Keratinocyte (primary cell): ENCODE results near the gene SCGB1A1. TPM values are rescaled to one million over a fixed set of nuclear protein-coding genes. Genes with fewer than 3 reads are reported as not detected.
"Not testable (repeated sequence)": the region's sequence is repeated elsewhere in the genome, so short reads cannot be mapped to it uniquely, and the experiment has no call there.

Experiments used
- DNase-seq: peaks from one replicate; pipeline ENCODE4 v3.0.0-alpha.2; 2011; ENCODE audit warnings: low read depth, missing footprints, low spot score
- FAIRE-seq: peaks from 2 replicates; lab custom pipeline; 2011; peaks lifted over from hg19 to GRCh38; lab: Jason Lieb, UNC
- H2AFZ ChIP-seq: 2 replicates; pipeline ENCODE4 v1.6.0; 2012; ENCODE audit warnings: low read length, control low read depth, inconsistent platforms; ENCODE audit not compliant: control insufficient read depth
- H3K27ac ChIP-seq: 2 replicates; pipeline ENCODE4 v1.5.1; 2011; ENCODE audit warnings: low read length; ENCODE audit not compliant: control insufficient read depth, insufficient read depth
- H3K27me3 ChIP-seq: 3 replicates; pipeline ENCODE4 v1.6.0; 2011; ENCODE audit warnings: low read length; ENCODE audit not compliant: control insufficient read depth, insufficient read depth; ENCODE audit errors: extremely low read depth
- H3K36me3 ChIP-seq, 2 experiments: 2 replicates in 1 of 2; 3 replicates in 1 of 2; pipeline ENCODE4 v1.5.1; 2011; ENCODE audit warnings: low read length in 2 of 2, mild to moderate bottlenecking in 1 of 2; ENCODE audit not compliant: control insufficient read depth in 2 of 2, insufficient read depth in 2 of 2; ENCODE audit errors: extremely low read depth in 1 of 2
- H3K4me1 ChIP-seq: 3 replicates; pipeline ENCODE4 v1.5.1; 2011; ENCODE audit warnings: low read length; ENCODE audit not compliant: control insufficient read depth, insufficient read depth; ENCODE audit errors: extremely low read depth
- H3K4me2 ChIP-seq: 3 replicates; pipeline ENCODE4 v1.6.0; 2011; ENCODE audit warnings: low read depth, low read length; ENCODE audit not compliant: control insufficient read depth, insufficient read depth; ENCODE audit errors: extremely low read depth
- H3K4me3 ChIP-seq, 3 experiments: fragments of 200-600 bp in 1 of 3; sonication (generic) in 1 of 3; 2 replicates in 2 of 3; 3 replicates in 1 of 3; pipeline ENCODE4 v1.5.1; 2011 to 2016; ENCODE audit warnings: low read length in 3 of 3, mild to moderate bottlenecking in 3 of 3, control low read depth in 2 of 3, inconsistent platforms in 1 of 3, low read depth in 1 of 3, mixed read lengths in 1 of 3, mixed run types in 1 of 3, moderate library complexity in 1 of 3; ENCODE audit not compliant: control insufficient read depth in 2 of 3, insufficient read depth in 2 of 3; ENCODE audit errors: extremely low read depth in 1 of 3
- H3K79me2 ChIP-seq: 2 replicates; pipeline ENCODE4 v1.6.0; 2012; ENCODE audit warnings: low read length; ENCODE audit not compliant: control insufficient read depth, insufficient read depth
- H3K9ac ChIP-seq: 3 replicates; pipeline ENCODE4 v1.6.0; 2011; ENCODE audit warnings: low read length; ENCODE audit not compliant: control insufficient read depth, insufficient read depth; ENCODE audit errors: extremely low read depth
- H3K9me1 ChIP-seq: 3 replicates; pipeline ENCODE4 v1.6.0; 2011; ENCODE audit warnings: low read length; ENCODE audit not compliant: control insufficient read depth, insufficient read depth; ENCODE audit errors: extremely low read depth
- H3K9me3 ChIP-seq: 2 replicates; pipeline ENCODE4 v1.5.1; 2012; ENCODE audit warnings: low read depth, low read length; ENCODE audit not compliant: control insufficient read depth
- H4K20me1 ChIP-seq: 3 replicates; pipeline ENCODE4 v1.6.0; 2011; ENCODE audit warnings: low read length; ENCODE audit not compliant: control insufficient read depth, insufficient read depth; ENCODE audit errors: extremely low read depth
- EZH2 ChIP-seq: IDR thresholded peaks from one replicate; pipeline ENCODE4 v1.6.1; 2012; ENCODE audit warnings: inconsistent platforms, mild to moderate bottlenecking, low read length, moderate library complexity
- dilution Hi-C: fragments of 300-500 bp; cut with MboI; formaldehyde crosslinking; loops from one replicate; pipeline ENCODE4 v1.7.0; 2020; ENCODE audit warnings: low sequenced_read_pairs; ENCODE audit not compliant: extremely low pct_ligation_motif_present
- polyA plus RNA-seq, 5 experiments: library from polyadenylated mRNA; depleted of rRNA in 3 of 5; stranded (reverse) in 3 of 5; stranded (forward) in 1 of 5; unstranded in 1 of 5; fragments of >200 nt; gene quantifications; 1 replicate in 1 of 5; 2 replicates in 3 of 5; 3 replicates in 1 of 5; pipeline versions ENCODE4 v1.2.1 to v1.2.3, GENCODE V29; 2011 to 2012; ENCODE audit warnings: missing spikeins in 2 of 5, low read depth in 1 of 5, low replicate concordance in 1 of 5
- TF ChIP-seq, protein P1 (sequence below), 3 experiments: IDR thresholded peaks in 1 of 3; conservative IDR thresholded peaks in 1 of 3; optimal IDR thresholded peaks in 1 of 3; 2 replicates in 2 of 3; 3 replicates in 1 of 3; pipeline versions ENCODE3 to v1.5.1; 2011; ENCODE audit warnings: low read length in 3 of 3, mild to moderate bottlenecking in 3 of 3, moderate library complexity in 2 of 3, control low read depth in 1 of 3, inconsistent platforms in 1 of 3; ENCODE audit not compliant: insufficient read depth in 2 of 3; ENCODE audit errors: extremely low read depth in 1 of 3

Gene SCGB1A1
- polyA plus RNA-seq, 1 donor (not counting 4 experiments of a cell fraction or from before 2014, with no cell fraction given), result not detected

DNA sequence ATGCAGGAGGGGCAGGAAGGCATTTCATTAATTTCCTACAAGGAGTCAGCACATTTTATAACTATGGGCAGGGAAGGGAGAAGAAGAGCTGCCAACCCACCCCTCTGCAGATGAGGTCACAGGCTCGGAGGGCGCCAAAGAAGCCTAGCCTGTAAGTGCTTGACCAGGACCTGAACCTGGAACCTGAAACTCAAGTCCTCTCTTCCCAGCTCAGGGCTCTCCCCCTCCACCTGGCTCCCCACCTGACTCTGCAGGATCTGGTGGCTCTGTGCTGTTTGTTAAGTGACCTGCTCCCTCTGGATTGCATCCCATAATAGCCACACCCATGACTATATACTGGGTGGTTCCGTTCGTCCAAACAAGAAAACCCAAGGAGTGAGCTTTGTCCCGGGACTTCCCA, 27.3 kb downstream of the SCGB1A1 start:
- Histone ChIP-seq H4K20me1 (no peaks in the 10 kb centered on the region), H3K9me1 (no peaks in the 10 kb centered on the region), H3K4me3 (no peak overlapping the region), H3K4me2 (no peak overlapping the region), H3K36me3 (no peaks in the 10 kb centered on the region), H3K27ac (no peak overlapping the region), H3K9ac (no peak overlapping the region), H3K79me2 (no peaks in the 10 kb centered on the region), H3K27me3 (peaks cover 4% of the 10 kb centered on the region), H3K9me3 (no peaks in the 10 kb centered on the region), H2AFZ (no peak overlapping the region), H3K4me1 (no peaks in the 10 kb centered on the region)
- TF ChIP-seq, protein P1, sequence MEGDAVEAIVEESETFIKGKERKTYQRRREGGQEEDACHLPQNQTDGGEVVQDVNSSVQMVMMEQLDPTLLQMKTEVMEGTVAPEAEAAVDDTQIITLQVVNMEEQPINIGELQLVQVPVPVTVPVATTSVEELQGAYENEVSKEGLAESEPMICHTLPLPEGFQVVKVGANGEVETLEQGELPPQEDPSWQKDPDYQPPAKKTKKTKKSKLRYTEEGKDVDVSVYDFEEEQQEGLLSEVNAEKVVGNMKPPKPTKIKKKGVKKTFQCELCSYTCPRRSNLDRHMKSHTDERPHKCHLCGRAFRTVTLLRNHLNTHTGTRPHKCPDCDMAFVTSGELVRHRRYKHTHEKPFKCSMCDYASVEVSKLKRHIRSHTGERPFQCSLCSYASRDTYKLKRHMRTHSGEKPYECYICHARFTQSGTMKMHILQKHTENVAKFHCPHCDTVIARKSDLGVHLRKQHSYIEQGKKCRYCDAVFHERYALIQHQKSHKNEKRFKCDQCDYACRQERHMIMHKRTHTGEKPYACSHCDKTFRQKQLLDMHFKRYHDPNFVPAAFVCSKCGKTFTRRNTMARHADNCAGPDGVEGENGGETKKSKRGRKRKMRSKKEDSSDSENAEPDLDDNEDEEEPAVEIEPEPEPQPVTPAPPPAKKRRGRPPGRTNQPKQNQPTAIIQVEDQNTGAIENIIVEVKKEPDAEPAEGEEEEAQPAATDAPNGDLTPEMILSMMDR (optimal IDR thresholded peaks at IDR 0.05 in 1 of 3, IDR thresholded peaks at IDR 0.05 in 1 of 3, conservative IDR thresholded peaks at IDR 0.05 in 1 of 3; ENCODE audit: extremely low read depth in 1 of 3, insufficient read depth in 2 of 3, low read length in 3 of 3), result no peak
- no peak for TF ChIP-seq EZH2
- dilution Hi-C loops, result no loop called here
- DNase-seq (no peak), FAIRE-seq (no peak)

DNA sequence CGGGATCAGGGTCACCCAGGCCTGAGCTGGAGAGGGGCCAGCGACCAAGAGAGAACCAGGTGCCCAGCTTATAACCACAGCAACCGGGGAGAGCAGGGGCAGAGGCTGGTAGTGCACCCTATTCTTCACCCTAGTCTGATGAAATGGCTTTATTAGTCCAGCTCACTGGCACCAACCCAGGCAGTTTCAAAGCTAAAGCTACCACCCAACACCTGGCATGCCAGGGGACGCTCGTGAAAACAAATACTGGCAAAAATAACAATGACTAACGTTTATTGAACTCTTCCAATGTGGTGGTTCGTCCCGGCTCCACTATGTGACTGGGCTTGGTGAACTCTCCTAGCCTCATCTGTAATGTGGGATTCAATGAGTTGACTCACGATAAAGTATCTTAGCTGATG, 30.6 kb downstream of the SCGB1A1 start:
- Histone ChIP-seq H3K4me2 (no peak overlapping the region), H3K27me3 (peaks cover 4% of the 10 kb centered on the region), H3K79me2 (no peaks in the 10 kb centered on the region), H3K36me3 (no peaks in the 10 kb centered on the region), H3K9ac (no peak overlapping the region), H4K20me1 (no peaks in the 10 kb centered on the region), H3K4me3 (no peak overlapping the region), H2AFZ (no peak overlapping the region), H3K4me1 (no peaks in the 10 kb centered on the region), H3K9me1 (no peaks in the 10 kb centered on the region), H3K27ac (no peak overlapping the region), H3K9me3 (no peaks in the 10 kb centered on the region)
- no peak for DNase-seq
- dilution Hi-C loops, result no loop called here
- TF ChIP-seq EZH2, result no peak
- TF ChIP-seq, protein P1 (optimal IDR thresholded peaks at IDR 0.05 in 1 of 3, IDR thresholded peaks at IDR 0.05 in 1 of 3, conservative IDR thresholded peaks at IDR 0.05 in 1 of 3; ENCODE audit: extremely low read depth in 1 of 3, insufficient read depth in 2 of 3, low read length in 3 of 3), result no peak
- no peak for FAIRE-seq

DNA sequence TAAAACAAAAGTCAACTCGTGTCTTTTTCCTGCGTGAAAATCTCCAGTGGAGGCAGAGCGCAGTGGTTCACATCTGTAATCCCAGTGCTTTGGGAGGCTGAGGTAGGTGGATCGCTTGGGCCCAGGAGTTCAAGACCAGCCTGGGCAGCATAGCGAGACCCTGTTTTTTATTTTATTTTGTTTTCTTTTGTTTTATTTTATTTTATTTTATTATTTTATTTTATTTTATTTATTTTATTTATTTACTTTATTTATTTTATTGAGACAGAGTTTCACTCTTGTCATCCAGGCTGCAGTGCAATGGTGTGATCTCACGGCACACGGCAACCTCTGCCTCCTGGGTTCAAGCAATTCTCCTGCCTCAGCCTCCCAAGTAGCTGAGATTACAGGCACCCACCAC, 31.1 kb downstream of the SCGB1A1 start:
- H3K4me1 ChIP-seq, H4K20me1 ChIP-seq: not testable (repeated sequence)

More for the DNA sequence above, 31.1 kb downstream of the SCGB1A1 start:
- H2AFZ ChIP-seq, H3K4me3 ChIP-seq, H3K9me3 ChIP-seq, H3K9me1 ChIP-seq, H3K4me2 ChIP-seq, DNase-seq, H3K27me3 ChIP-seq, H3K79me2 ChIP-seq, H3K36me3 ChIP-seq, H3K27ac ChIP-seq, FAIRE-seq, H3K9ac ChIP-seq, dilution Hi-C loops: not testable (repeated sequence)
